ENCODE measurements around the gene UFSP2.
"Not testable (repeated sequence)": the region's sequence is repeated elsewhere in the genome, so short reads cannot be mapped to it uniquely, and the experiment has no call there.

UFSP2 gene

GRCh38 chr4:185381288-185382196, 44.2 kb downstream of the UFSP2 start:
- no peak for DNase-seq

- no peak for DNase-seq
These were observed 45.4 kb downstream of the UFSP2 start for GRCh38 chr4:185380320-185380719.

- DNase-seq = no peak
These were observed 46.2 kb downstream of the UFSP2 start for GRCh38 chr4:185379326-185380295.

- DNase-seq = no peak
These were observed 47.5 kb downstream of the UFSP2 start for GRCh38 chr4:185378264-185378663.

- no peak for DNase-seq
These were observed 51.2 kb downstream of the UFSP2 start for GRCh38 chr4:185374573-185374972.

GRCh38 chr4:185374027-185374426, 51.7 kb downstream of the UFSP2 start:
- no peak for DNase-seq

- DNase-seq = no peak
These were observed 54.1 kb downstream of the UFSP2 start for GRCh38 chr4:185371702-185372101.

GRCh38 chr4:185370268-185370949, 55.4 kb downstream of the UFSP2 start:
- no peak for DNase-seq

- DNase-seq = no peak
These were observed 56.0 kb downstream of the UFSP2 start for GRCh38 chr4:185369731-185370130.

GRCh38 chr4:185364886-185365285, 60.9 kb downstream of the UFSP2 start:
- DNase-seq = no peak

GRCh38 chr4:185363251-185363650, 62.5 kb downstream of the UFSP2 start:
- DNase-seq = no peak

GRCh38 chr4:185362570-185362969, 63.2 kb downstream of the UFSP2 start:
- DNase-seq = not testable (repeated sequence)

GRCh38 chr4:185361872-185362271, 63.9 kb downstream of the UFSP2 start:
- DNase-seq = no peak

- no peak for DNase-seq
These were observed 65.9 kb downstream of the UFSP2 start for GRCh38 chr4:185359767-185360446.

GRCh38 chr4:185358959-185359358, 66.8 kb downstream of the UFSP2 start:
- DNase-seq = no peak

GRCh38 chr4:185358514-185358913, 67.2 kb downstream of the UFSP2 start:
- DNase-seq = no peak

- DNase-seq = no peak
These were observed 67.9 kb downstream of the UFSP2 start for GRCh38 chr4:185357733-185358440.

GRCh38 chr4:185357211-185357610, 68.6 kb downstream of the UFSP2 start:
- DNase-seq = no peak

- no peak for DNase-seq
These were observed 73.0 kb downstream of the UFSP2 start for GRCh38 chr4:185352741-185353140.

GRCh38 chr4:185352202-185352601, 73.6 kb downstream of the UFSP2 start:
- DNase-seq = no peak

GRCh38 chr4:185351691-185352090, 74.1 kb downstream of the UFSP2 start:
- DNase-seq = no peak
